Retina (tissue), 1 donor: ENCODE measurements around the gene CFAP251.
"Not testable (repeated sequence)": the region's sequence is repeated elsewhere in the genome, so short reads cannot be mapped to it uniquely, and the experiment has no call there.

Source experiments
- DNase-seq: peaks from one replicate; pipeline ENCODE4 v3.0.0-alpha.2; 2016

Gene CFAP251

GRCh38 chr12:121976950-121977349 lies 58.6 kb downstream of the CFAP251 start:
- no peak for DNase-seq

GRCh38 chr12:121980191-121980891 lies 61.9 kb downstream of the CFAP251 start:
- DNase-seq: no peak

GRCh38 chr12:121980892-121981272 lies 62.5 kb downstream of the CFAP251 start:
- no peak for DNase-seq

GRCh38 chr12:121981456-121981855 lies 63.1 kb downstream of the CFAP251 start:
- no peak for DNase-seq

DNA sequence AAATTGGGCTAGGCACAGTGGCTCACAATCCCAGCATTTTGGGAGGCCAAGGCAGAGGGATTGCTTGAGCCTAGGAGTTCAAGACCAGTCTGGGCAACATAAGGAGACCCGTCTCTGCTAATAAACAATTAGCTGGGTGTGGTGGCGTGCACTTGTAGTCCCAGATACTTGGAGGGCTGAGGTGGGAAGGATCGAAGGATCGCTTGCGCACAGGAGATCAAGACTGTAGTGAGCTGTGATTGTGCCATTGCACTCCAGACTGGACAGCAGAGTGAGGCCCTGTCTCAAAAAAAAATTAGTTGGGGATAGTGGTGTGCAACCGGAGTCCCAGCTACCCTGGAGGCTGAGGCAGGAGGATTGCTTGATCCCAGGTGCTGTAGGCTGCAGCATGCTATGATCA lies 64.6 kb downstream of the CFAP251 start:
- DNase-seq: no peak

DNA sequence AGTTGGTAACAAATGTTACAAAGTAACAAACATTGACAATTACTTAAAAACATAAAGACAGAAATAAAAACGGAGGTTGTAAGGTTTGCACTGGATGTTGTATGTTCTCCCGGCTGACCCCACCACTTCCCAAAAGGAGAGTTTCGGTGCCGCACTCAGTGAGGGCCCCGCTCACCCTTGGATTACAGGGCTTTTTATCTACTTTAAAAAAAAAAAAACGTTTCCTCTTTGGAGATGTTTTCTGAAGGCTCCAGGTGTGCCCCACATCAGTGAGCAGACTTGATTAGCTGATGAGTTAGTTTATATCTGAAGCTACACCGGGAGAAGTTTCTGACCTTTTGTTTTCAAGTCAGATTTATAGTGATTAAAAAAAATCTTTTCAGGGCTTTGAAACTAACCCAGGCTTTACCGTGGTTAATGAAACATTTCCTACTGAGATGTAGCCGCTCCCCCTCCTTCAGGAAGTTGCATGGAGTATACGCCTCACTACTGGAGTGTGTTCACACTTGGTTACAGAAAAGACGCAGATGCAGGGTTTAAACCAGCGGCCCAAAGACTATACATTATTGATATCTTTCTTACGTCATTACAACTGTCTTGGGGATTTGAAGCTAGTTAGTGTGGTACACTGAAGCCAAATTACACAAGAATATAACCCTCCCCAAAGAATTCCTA lies 65.3 kb downstream of the CFAP251 start:
- peak; percentile 48 for DNase-seq

DNA sequence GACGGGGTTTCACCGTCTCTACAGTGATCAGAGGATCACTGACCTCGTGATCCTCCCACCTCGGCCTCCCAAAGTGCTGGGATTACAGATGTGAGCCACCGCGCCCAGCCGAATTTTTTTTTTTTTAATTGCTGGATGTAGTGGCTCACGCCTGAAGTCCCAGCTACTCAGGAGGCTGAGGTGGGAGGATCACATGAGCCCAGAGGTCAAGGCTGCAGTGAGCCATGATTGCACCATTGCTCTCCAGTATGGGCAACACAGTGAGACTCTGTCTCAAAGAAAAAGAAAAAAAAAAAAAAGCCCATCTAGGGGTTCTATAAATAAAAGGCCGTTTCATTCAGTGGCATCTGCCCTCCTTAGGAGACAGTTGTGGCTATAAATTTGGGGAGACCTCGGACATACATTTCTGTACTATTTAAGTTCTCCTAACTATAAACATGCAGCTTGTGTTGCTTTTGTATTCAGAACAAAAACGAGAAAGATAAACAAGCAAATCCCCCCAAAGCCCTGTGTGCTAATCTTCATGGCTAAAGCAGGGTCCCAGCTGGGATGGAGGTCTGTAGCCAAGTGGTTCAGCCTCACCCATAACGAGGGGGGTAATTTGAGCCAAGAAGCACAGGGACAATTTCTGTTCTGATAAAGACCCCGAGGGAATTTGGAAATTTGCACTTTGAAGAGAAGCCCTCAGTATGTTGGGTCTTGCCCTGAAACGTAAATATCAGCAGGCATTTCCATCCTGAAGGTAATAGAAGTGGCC lies 68.3 kb downstream of the CFAP251 start:
- no peak for DNase-seq

- DNase-seq: not testable (repeated sequence)
These were observed 70.1 kb downstream of the CFAP251 start for GRCh38 chr12:121988519-121988918.

- no peak for DNase-seq
These were observed 71.1 kb downstream of the CFAP251 start for GRCh38 chr12:121989276-121990113.

- DNase-seq: no peak
These were observed 71.8 kb downstream of the CFAP251 start for GRCh38 chr12:121990114-121990647.

- peak; percentile 39 for DNase-seq
These were observed 72.6 kb downstream of the CFAP251 start for GRCh38 chr12:121990692-121991603.

- no peak for DNase-seq
These were observed 73.9 kb downstream of the CFAP251 start for GRCh38 chr12:121992059-121992879.

- DNase-seq: no peak
These were observed 77.9 kb downstream of the CFAP251 start for GRCh38 chr12:121996050-121996944.

DNA sequence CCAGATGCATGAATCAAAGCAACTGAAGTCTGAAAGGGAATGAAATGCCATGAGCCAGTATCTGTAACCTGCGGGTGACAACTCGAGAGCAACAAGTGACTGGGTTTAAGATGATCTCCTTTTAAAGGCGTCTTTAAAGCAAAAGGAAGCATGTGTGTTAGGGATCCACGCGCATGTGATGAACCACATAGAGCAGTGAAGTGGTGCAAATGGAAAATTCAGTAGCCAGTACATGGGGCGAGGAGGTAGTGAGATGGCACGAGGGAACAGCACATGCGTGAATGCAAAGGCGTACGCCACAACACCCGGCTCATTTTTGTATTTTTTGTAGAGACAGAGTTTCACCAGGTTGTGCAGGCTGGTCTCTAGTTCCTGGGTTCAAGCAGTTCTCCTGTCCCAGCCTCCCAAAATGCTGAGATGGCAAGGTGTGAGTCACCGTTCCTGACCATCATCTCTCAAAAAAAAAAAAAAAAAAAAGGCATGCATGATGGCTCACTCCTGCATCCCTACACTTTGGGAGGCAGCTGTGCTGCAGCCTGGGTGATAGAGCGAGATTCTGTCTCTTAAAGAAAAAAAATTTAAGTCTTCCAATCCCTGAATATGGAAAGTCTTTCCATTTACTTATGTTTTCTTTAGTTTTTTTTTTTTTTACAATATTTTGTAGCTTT lies 78.7 kb downstream of the CFAP251 start:
- no peak for DNase-seq

GRCh38 chr12:122001466-122002209 lies 83.2 kb downstream of the CFAP251 start:
- peak; percentile 76 for DNase-seq

DNA sequence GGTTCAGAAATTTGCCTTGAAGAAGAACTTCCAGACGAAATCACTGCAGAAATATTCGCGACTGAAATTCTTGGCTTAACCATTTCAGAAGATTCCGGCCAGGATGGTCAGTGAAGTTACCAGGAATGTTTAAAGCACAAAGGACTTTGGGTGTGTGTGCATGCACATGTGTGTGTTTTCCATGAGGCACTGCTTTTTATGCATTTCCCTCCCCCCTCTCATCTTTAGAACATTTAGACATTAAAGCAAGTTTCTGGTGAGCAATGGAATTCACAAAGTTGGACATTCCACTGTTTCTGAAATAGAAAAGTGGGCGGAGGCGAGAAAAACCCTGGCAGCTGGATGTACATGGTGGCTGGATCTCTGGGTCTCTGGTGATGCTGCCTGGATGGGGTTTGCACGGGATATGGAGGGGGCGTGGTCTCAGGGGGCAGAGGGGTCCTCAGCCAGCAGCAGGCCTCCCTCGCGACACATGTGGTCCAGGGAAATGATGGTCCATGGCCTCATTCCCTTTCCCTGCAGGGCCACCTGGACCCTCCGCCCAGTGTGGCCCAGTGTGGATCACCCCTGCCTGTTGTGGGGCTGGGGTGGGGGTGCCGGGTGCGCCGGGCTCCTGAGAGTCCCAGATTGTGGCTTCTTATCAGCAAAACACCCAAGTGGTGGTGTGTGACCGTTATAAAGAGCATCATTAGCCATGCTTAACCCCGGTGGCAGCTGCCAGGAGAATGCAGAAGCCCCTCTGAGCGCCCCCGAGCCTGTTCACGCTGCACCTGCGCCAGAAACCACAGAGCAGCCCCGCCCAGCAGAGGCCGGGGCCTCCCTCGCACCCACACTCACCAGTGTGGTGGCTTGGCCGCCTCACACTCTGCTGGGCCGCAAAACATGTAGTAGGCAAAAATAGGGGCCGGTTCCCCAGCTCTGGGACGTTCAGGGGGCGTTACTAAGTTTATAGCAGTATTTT lies 85.5 kb downstream of the CFAP251 start:
- no peak for DNase-seq

GRCh38 chr12:122004633-122005071 lies 86.3 kb downstream of the CFAP251 start:
- DNase-seq: no peak
